D721Med (cell line): ENCODE measurements around the gene SRSF7.

ENCODE experiments used
- DNase-seq: peaks from one replicate; pipeline ENCODE4 v3.0.0; 2011; ENCODE audit warnings: low spot score; ENCODE audit not compliant: insufficient read length
- FAIRE-seq: peaks from 2 replicates; lab custom pipeline; 2011; peaks lifted over from hg19 to GRCh38; lab: Jason Lieb, UNC
- TF ChIP-seq, protein P1 (sequence below): IDR thresholded peaks from 2 replicates; pipeline ENCODE4 v1.5.1; 2012; ENCODE audit warnings: mild to moderate bottlenecking, control low read depth; ENCODE audit not compliant: insufficient read depth; ENCODE audit errors: missing control alignments

The SRSF7 gene

DNA sequence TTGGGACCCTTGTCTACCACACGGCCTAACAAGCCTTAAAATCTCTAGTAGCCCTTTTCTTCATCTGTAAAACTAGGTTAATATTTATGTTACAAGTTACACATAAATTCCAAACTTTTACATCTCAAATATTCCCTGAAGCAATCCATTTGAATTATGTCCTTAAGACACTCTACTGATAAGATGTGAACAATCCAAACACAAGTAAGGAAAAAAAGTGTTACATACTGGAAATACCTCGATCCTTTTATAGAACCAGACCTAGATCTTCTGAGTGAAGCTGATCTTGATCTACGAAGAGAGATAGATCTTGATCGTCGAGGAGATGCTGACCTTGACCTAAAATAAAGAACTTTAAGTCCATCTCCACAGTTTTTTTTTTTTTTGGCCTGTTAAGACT is 3.3 kb downstream of the SRSF7 start:
- no peak for FAIRE-seq
- DNase-seq, result no peak
- TF ChIP-seq, protein P1, sequence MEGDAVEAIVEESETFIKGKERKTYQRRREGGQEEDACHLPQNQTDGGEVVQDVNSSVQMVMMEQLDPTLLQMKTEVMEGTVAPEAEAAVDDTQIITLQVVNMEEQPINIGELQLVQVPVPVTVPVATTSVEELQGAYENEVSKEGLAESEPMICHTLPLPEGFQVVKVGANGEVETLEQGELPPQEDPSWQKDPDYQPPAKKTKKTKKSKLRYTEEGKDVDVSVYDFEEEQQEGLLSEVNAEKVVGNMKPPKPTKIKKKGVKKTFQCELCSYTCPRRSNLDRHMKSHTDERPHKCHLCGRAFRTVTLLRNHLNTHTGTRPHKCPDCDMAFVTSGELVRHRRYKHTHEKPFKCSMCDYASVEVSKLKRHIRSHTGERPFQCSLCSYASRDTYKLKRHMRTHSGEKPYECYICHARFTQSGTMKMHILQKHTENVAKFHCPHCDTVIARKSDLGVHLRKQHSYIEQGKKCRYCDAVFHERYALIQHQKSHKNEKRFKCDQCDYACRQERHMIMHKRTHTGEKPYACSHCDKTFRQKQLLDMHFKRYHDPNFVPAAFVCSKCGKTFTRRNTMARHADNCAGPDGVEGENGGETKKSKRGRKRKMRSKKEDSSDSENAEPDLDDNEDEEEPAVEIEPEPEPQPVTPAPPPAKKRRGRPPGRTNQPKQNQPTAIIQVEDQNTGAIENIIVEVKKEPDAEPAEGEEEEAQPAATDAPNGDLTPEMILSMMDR, result no peak

DNA sequence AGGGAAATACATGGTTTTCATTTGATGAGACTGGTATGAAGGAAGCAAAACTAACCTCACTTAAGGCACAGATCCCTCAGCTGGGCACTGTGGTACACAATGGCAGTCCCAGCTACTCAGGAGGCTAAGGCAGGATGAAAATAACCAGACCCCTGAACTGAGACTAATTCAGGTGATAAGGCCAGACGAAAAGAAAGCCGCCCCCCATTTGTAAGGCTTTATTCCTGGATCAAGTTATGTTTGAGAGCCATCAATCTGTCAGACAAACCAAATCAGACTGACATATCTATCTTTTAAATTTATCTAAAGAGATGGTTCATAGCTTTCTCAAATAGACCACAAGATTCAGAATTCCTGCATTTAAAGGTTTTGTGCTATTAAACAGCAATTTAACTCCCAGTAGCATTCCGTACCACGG is 4.1 kb downstream of the SRSF7 start:
- FAIRE-seq (no peak), DNase-seq (no peak)
- TF ChIP-seq, protein P1, result no peak

DNA sequence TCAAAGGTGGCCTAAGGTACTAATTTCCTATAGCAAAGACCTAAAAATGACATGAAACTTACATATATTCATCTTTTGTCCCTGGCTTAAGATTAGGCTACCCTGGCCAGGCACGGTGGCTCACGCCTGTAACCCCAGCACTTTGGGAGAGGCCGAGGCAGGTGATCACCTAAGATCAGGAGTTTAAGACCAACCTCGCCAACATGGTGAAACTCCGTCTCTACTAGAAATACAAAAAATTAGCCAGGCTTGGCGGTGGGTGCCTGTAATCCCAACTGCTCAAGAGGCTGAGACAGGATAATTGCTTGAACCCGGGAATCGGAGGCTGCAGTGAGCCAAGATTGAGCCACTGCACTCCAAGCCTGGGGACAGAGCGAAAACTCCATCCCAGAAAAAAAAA is 5.9 kb downstream of the SRSF7 start:
- DNase-seq (no peak), FAIRE-seq (no peak)
- TF ChIP-seq, protein P1, result no peak

DNA sequence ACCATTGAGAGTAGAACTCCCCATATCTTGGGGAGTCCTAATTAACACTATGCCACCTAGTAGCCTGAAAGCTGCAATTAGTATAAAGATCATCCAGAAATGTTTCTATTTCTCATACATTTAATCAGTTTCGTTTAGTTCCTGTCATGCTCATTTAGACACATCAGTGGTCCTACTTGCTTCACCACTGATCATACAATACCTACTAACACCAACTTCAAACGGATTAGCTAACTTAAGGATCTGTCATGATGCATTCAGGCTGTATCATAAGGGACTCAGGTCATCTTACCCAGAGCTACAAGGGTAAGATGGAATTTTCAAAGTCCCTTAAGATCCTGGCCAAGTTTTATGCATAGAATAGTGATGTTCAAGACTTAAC is 6.8 kb downstream of the SRSF7 start:
- FAIRE-seq, result peak; percentile 70
- TF ChIP-seq, protein P1, result no peak
- DNase-seq, result no peak

DNA sequence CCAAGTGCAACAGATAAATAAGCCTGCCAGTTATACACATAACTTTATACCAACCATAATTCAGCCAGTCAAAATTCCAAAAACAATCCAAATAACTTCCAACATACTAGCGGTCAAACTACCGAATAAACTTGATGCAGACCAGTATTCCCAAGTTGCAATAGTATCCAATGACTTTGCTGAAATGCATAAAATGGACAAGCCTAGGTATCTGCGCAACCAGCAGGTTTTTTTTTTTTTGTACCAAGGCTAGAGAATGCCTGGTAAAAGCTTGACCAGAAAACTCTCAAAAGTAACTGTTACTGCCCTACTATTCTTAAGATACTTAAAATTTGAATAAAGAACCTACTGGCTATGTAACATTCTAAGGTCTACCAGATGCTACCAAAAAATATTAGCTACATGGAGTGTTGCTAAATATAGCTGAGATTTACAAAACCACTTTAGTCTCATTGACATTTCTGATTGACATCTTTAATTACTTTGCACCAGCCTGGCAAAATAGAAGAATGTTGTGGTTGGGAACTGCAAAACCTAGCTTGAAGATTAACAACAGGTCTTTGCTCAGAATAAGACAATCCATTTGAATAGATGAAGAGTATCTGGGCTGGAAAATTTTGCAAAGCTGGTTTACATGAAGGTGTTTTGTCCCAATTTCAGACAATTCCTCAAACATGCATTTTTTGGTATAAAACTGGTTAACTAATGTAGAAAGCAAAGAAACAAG is 7.3 kb downstream of the SRSF7 start:
- DNase-seq (no peak), FAIRE-seq (no peak)
- TF ChIP-seq, protein P1, result no peak

DNA sequence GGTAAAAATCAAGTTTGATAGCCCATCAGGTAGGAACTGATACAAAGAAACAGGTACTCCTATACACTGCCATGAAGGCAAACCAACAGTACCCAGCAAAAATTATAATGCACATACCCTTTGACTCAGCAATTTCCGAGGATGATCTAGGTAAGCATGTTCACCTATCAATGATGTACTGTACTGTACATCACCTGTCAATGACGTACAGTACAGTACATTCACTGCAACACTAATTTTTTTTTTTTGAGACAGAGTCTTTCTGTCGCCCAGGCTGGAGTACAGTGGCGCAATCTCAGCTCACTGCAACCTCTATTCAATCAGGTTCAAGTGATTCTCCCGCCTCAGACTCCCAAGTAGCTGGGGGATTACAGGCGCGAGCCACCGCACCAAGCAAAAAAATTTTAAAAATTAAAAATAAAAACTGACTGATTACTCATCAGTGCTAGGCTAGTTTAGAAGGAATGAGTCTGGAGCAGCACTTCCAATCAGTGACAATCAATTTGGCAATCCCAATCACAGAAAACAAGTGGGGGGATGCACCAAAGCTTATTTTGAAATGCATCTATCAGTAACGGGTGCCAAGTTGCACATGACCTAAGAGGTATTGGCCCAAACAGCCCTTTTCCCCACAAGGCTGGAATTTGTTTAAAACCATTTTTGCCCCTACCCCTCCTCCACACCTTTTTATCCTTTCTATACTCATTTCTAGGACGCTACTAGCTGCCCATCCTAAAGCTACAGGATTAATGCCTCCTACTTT is 8.2 kb downstream of the SRSF7 start:
- no peak for FAIRE-seq
- TF ChIP-seq, protein P1, result no peak

More for the DNA sequence above, 8.2 kb downstream of the SRSF7 start:
- no peak for DNase-seq
